ENCODE data around the gene HNRNPUL1.

GRCh38 chr19:41344162-41344561 lies 80.0 kb downstream of the HNRNPUL1 start:
- TF ChIP-seq CTCF (IDR thresholded peaks at IDR 0.05) (no peak), POLR2A (IDR thresholded peaks at IDR 0.05) (no peak)
